ENCODE results near the gene TBC1D1.

GRCh38 chr4:38091636-38092035, 200.8 kb downstream of the TBC1D1 start:
- no peak for TF ChIP-seq CSRNP3 (CRISPR knock-in tag; IDR thresholded peaks at IDR 0.05)
- no peak for TF ChIP-seq PATZ1 (CRISPR knock-in tag; IDR thresholded peaks at IDR 0.05; ENCODE audit: borderline replicate concordance)
- no peak for TF ChIP-seq ZNF8 (CRISPR knock-in tag; IDR thresholded peaks at IDR 0.05)
- no peak for TF ChIP-seq POU6F1 (CRISPR knock-in tag; IDR thresholded peaks at IDR 0.05; ENCODE audit: borderline replicate concordance, low read depth)
- TF ChIP-seq RARB (CRISPR knock-in tag; IDR thresholded peaks at IDR 0.05) = no peak
- no peak for TF ChIP-seq ESRRG (CRISPR knock-in tag; IDR thresholded peaks at IDR 0.05)
- no peak for TF ChIP-seq CREB5 (CRISPR knock-in tag; IDR thresholded peaks at IDR 0.05; ENCODE audit: low read depth)
- TF ChIP-seq PPARA (CRISPR knock-in tag; IDR thresholded peaks at IDR 0.05; ENCODE audit: borderline replicate concordance) = no peak
- TF ChIP-seq ISL1 (CRISPR knock-in tag; IDR thresholded peaks at IDR 0.05) = no peak
- TF ChIP-seq TCF4 (CRISPR knock-in tag; IDR thresholded peaks at IDR 0.05; ENCODE audit: borderline replicate concordance) = no peak
- no peak for TF ChIP-seq ZNF70 (CRISPR knock-in tag; IDR thresholded peaks at IDR 0.05)
- TF ChIP-seq ZNF565 (CRISPR knock-in tag; conservative IDR thresholded peaks at IDR 0.05; ENCODE audit: low read depth) = no peak
- no peak for TF ChIP-seq ZC3H10 (CRISPR knock-in tag; IDR thresholded peaks at IDR 0.05)
